GM19328 (cell line): ENCODE results near the gene THSD8.
"Not testable (repeated sequence)": the region's sequence is repeated elsewhere in the genome, so short reads cannot be mapped to it uniquely, and the experiment has no call there.

ENCODE experiments used
- ATAC-seq: cut with Tn5 transposase; IDR thresholded peaks from one replicate; pipeline ENCODE4 v1.9.1; 2021; ENCODE audit warnings: mild to moderate bottlenecking, moderate library complexity; ENCODE audit not compliant: unreplicated experiment

Gene THSD8

GRCh38 chr19:12821761-12822160, 19.9 kb downstream of the THSD8 start:
- no peak for ATAC-seq

- ATAC-seq = no peak
Measured at GRCh38 chr19:12825254-12826131, 23.6 kb downstream of the THSD8 start.

- no peak for ATAC-seq
Measured at GRCh38 chr19:12828494-12828893, 26.6 kb downstream of the THSD8 start.

- no peak for ATAC-seq
Measured at GRCh38 chr19:12833418-12833737, 31.5 kb downstream of the THSD8 start.

GRCh38 chr19:12833738-12834565, 32.1 kb downstream of the THSD8 start:
- no peak for ATAC-seq

- no peak for ATAC-seq
Measured at GRCh38 chr19:12834566-12834943, 32.7 kb downstream of the THSD8 start, which contains the start of gene RTBDN. RTBDN (minus strand) TSS chr19:12834579; CDS start chr19:12829979, 4,600 bp downstream.

GRCh38 chr19:12834976-12835757, 33.3 kb downstream of the THSD8 start:
- no peak for ATAC-seq

- no peak for ATAC-seq
Measured at GRCh38 chr19:12836529-12836863, 34.6 kb downstream of the THSD8 start.

GRCh38 chr19:12837225-12837624, 35.4 kb downstream of the THSD8 start:
- no peak for ATAC-seq

- no peak for ATAC-seq
Measured at GRCh38 chr19:12838182-12838885, 36.5 kb downstream of the THSD8 start, which contains the start of gene MAST1. MAST1 (plus strand) TSS chr19:12838515; CDS start chr19:12838573, 58 bp downstream.

GRCh38 chr19:12838886-12839756, 37.3 kb downstream of the THSD8 start:
- no peak for ATAC-seq

GRCh38 chr19:12840091-12841079, 38.5 kb downstream of the THSD8 start:
- ATAC-seq = no peak

- ATAC-seq = no peak
Measured at GRCh38 chr19:12841094-12841493, 39.2 kb downstream of the THSD8 start.

GRCh38 chr19:12842511-12842910, 40.6 kb downstream of the THSD8 start:
- ATAC-seq = no peak

- ATAC-seq = no peak
Measured at GRCh38 chr19:12843328-12843727, 41.5 kb downstream of the THSD8 start.

- ATAC-seq = no peak
Measured at GRCh38 chr19:12843999-12844732, 42.3 kb downstream of the THSD8 start.

GRCh38 chr19:12846613-12847012, 44.7 kb downstream of the THSD8 start:
- not testable (repeated sequence) for ATAC-seq
